T follicular helper cell (primary cell): ENCODE measurements around the gene HYDIN.
"Not testable (repeated sequence)": the region's sequence is repeated elsewhere in the genome, so short reads cannot be mapped to it uniquely, and the experiment has no call there.

Source experiments
- DNase-seq: peaks from one replicate; pipeline ENCODE4 v3.0.0-alpha.2; 2020; ENCODE audit warnings: low read depth

Gene HYDIN

DNA sequence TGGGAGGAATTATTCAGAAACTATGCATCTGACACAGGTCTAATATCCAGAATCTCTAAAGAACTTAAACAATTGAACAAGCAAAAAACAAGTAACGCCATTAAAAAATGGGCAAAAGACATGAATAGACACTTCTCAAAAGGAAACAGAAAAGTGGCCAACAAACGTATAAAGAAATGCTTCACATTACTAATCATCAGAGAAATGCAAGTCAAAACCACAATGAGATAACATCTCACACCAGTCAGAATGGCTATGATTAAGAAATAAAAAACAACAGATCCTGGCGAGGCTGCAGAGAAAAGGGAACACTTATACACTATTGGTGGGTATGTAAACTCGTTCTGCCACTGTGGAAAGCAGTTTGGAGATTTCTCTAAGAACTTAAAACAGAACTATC is 379.2 kb downstream of the HYDIN start:
- not testable (repeated sequence) for DNase-seq

DNA sequence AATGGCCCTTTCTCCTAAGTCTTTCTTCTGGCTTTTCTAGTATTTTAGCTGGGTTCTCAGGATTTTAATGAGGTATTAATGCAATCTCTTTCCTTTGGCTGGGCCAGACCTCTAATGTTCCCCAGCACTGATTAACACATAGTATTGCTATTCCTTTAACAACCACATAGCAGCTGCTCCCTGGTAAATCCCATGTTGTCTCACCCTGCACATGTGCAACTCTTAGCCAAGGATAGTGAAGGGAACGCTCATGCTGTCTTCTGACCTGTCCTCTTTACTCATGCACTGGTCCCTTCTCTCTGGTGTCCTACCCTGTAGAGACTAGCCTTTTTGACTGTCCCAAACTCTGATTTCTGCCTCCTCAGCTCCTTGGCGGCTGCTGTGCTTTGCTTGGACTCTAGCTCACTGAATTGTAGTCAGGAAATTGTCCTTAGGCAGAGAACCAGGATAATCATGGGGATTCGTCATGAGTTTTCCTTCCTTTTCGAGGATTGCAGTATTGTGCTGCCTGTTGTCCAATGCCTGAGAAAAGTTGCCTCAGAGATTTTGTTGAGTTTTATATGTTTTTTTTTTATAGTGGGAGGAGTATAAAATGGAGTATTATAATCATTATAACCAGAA is 406.9 kb downstream of the HYDIN start:
- DNase-seq, result not testable (repeated sequence)

- not testable (repeated sequence) for DNase-seq
These were observed 407.8 kb downstream of the HYDIN start for GRCh38 chr16:70822734-70823133.

- DNase-seq, result not testable (repeated sequence)
These were observed 412.4 kb downstream of the HYDIN start for GRCh38 chr16:70818088-70818487.

- DNase-seq, result no peak
These were observed 421.0 kb downstream of the HYDIN start for GRCh38 chr16:70809392-70810060.

DNA sequence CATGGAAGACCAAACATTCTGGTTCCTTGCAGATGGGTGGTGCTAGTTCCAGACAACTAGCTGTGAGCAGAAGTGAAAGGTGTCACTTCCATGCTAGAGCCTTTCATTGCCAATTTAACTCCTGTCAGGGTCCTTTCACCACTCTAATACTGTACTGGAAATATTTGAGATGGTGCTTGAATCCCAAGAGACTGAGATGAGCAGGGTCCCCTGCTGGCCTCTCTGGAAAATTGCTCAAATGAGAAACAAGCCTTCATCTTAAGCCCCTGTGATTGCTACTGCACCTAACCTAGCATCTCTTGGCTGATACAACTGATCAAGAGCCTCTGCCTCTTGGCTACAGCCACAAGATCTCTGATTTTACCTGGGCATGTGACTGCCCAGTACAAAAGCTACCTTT is 422.2 kb downstream of the HYDIN start:
- DNase-seq, result no peak

GRCh38 chr16:70805787-70806186 is 424.7 kb downstream of the HYDIN start:
- no peak for DNase-seq

GRCh38 chr16:70805380-70805779 is 425.1 kb downstream of the HYDIN start:
- DNase-seq, result no peak

DNA sequence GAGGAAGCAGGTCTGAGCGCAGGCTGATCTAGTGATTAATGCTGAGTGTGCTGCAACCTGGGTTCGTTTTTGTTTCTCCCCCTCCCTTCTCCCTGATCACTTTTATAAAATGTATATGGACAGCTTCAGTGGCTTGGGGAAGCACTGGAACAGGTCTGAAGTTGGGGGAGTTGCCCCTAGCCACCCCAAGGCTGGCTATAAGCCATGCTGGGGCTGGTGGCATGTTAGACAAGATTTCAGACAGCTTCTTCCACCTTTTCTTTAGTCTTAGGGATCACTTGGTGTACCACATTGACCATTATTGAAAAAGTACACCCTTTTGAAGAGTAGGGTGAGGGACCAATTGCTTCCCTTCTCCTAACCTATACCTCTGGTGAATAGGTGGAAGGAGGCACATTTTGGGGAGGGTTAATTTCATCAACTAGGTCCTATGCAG is 425.8 kb downstream of the HYDIN start:
- no peak for DNase-seq

DNA sequence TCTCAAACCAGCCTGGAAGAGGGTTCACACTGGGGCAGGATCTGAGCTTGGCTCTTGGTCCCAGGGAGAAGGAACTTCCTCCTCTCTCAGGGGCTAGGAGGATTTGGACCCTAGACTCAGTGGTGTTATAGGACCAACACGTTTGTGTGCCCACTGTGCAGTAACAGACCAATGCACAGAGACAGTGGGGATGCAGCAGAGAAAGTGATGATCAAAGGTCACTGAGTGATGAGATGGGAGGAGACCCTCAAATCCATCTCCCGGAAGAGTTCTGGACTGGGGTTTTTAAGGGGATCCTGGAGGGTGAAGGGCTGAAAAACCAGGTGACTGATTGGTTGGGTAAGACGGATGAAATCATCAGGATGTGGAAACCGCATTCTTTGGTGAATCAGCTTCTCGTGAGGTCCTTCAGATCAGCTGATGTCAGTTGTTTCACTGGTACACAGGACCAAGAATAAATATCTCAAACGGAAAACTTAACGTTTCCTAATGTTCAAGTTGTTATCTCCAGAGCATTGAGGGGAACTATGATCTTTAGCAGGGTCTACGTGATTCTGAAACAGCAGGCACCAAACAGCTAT is 426.3 kb downstream of the HYDIN start:
- DNase-seq, result no peak

DNA sequence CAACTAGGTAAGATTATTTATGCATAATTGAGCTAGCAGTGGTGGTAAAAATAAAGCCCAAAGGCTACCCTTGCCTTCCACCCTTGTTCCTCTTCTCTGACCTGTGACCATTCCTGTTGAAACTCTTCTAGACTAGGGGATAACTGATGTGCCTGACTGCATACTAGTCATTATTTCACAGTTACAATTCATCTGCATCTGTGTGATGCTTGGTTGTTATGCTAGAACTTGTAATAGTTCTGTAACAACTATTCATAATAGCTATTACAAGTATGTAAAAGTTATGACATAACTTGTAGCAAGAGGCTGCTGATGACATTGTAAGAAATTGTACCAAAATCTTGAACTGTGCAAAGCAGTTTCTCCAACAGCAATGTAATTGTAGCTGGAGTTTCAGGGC is 427.2 kb downstream of the HYDIN start:
- no peak for DNase-seq

GRCh38 chr16:70801611-70802010 is 428.9 kb downstream of the HYDIN start:
- DNase-seq, result no peak

DNA sequence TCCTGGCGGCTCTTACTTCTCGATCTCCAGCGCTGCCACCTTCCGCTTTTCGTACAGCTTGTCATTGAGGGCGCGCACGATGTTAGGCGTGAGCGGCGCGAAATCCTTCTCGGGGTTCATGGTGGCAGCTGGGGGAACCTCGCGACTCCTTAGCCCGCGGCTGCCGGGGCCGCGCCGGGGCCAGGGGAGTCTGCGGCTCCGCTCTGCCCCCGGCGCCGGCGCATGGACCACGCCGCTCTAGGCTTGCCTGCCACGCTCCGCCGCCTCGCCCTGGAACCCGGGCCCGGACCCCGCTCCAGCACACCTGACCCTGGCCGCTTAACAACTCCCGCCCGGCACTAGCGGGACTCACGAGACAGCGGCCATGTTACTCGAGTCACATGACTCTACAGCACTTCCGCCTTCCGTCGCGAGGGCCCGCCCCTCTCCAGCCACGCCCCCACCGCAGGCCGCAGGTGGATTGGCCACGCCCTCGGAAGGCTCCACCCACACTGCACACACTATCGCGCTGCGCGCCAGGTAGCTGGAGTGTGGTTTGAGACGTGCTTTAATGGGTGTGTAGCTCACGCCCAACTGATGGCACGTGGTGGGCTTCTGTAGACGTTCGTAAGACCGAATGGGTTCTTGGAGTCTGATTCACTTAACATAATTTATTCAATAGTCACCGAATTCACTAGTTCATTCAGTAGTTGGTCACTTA is 429.6 kb downstream of the HYDIN start, which contains the start of gene VAC14:
TSS of gene VAC14 (minus strand) at position 378 of the 700 bp plus-strand sequence. CDS start at position 120, 258 bp downstream.
- DNase-seq, result peak; percentile 95

DNA sequence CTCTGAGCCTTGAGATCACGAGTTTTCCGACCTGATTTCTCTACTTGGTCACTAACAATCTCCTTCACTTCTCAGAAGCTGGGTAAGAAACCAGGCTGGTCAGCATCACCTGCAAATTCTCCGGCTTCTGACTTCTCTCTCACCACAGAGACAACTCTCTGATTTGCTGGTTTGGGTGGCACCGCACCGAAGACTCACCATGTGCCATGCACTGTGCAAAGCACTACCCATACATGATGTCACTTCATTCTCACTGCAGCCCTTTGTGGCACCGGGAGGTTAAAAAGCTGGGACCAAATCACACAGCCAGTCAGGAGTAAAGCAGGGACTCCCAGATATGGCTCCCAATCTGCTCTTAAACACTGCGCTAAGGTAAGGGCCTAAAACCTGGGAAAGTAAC is 430.2 kb downstream of the HYDIN start:
- no peak for DNase-seq

- no peak for DNase-seq
These were observed 434.2 kb downstream of the HYDIN start for GRCh38 chr16:70796301-70796700.

DNA sequence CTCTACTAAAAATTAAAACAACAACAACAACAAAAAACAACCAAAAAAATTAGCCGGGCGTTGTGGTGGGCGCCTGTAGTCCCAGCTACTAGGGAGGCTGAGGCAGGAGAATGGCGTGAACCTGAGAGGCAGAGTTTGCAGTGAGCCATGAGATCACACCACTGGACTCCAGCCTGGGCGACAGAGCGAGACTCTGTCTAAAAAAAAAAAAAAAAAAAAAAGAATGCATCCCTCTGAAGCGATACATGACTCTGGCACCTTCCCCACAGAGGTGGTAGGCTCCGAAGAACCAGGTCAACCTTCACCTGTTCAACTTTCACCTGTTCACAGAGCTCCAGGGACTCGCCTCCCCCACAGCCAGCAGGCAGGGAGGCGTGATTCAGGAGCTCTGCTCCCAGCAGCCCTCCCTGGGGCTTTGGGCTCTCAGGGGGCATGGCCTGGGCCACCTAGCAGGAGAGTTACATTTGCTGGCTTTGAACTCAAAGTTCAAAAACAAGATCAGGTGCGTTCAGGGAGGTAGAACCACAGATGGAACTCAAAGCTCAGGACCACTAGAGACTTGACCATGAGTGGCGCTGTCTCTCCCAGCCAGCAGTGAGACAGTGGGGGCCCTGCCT is 435.1 kb downstream of the HYDIN start:
- DNase-seq, result no peak

GRCh38 chr16:70793851-70794502 is 436.5 kb downstream of the HYDIN start:
- DNase-seq, result no peak

- no peak for DNase-seq
These were observed 439.7 kb downstream of the HYDIN start for GRCh38 chr16:70790815-70791214.

DNA sequence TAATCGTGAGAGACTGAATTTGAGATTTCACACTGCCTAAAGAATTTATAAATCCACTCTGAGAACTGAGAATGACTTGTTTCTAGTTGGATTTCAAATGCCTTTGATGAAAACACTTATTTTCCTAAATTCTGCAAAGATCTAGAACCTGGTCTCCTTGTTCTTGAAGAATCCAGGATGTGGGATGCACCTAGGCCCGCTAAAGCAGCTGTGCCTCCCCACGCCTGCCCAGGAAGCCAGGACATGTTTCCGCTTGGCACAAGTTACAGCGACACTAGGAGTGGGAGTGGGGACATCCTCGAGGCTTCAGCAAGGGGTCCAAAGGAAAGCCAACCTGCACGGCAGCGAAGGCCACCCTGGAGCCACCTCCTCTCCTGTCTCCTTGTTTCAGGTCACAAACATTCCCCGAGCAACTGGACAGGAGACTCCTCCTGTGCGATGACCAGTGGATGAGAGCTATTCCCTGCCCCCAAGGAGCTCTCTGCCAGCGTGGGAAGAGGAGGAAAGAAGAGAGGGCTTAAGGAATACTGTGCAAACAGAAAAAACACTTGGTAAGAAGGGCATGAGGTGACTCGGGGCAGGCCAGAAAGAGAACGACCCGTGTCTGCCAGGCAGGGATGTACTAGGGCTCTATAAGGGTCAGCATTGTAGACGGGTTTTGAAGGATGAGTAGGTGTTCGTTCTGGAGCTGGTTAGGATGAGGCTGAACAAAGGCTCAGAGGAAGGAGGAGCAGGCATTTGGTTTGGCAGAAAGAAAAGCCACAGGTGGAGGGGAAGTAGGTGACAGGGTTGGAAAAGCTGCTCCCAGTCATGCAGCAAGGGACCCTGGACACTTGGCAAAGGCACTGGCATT is 440.7 kb downstream of the HYDIN start:
- no peak for DNase-seq

DNA sequence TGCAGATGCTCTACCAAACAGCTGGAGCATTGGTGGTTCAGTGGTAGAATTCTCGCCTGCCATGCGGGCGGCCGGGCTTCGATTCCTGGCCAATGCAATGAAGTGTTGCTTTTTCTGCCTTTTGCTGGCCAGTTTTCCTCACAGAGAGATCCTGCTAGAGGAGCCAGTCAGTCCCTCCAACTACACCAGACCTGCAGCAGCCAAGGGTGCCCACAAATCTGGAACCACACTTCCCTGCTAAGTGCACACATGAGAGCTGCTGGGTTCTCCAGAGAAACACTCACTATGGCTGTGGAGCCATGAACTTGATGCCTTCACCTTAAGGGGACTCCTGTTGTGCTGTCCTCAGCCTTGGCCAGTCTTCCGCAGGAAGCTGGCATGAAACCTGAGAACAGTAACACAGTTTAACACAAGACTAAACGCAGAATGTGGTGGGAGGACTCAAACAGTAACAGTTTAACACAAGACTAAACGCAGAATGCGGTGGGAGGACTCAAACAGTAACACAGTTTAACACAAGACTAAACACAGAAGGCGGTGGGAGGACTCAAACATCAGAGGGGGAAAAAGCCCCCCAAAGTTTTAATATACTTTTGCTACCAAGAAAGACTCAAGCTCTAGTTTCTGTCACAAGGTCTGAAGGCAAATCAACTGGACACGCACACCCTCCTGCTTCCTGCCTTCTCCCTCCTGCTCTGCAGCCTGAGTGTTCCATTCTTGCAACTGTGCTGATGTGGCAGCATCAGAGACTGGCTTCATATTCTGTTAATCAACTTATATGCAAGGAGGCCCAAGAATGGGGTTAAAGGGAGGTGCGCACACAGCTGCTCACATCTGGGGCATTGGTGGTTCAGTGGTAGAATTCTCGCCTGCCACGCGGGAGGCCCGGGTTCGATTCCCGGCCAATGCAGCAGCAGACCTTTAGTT is 441.6 kb downstream of the HYDIN start:
- DNase-seq, result no peak
